Measurements from ENCODE around the gene BEST2. TPM values are rescaled to one million over a fixed set of nuclear protein-coding genes. Genes with fewer than 3 reads are reported as not detected.
"Not testable (repeated sequence)": the region's sequence is repeated elsewhere in the genome, so short reads cannot be mapped to it uniquely, and the experiment has no call there.

The BEST2 gene
- total RNA-seq, 8 experiments from 2014 or later: 0.11 to 1.00 (median 0.42) TPM; not detected in 3

GRCh38 chr19:12721656-12722565 lies 29.7 kb upstream of the BEST2 start:
- Histone ChIP-seq H3K4me3 (peak overlapping the region; percentile 74 to 94 (median 92)), H3K4me1 (replicated peaks in 1 of 2) (peaks cover 8 to 16% of the 10 kb centered on the region in 2 donors), H3K27ac (peak overlapping the region; percentile 92 to 94)
- peak; percentile 30 to 70 (median 66) for ATAC-seq (replicated peaks in 6 of 8)
- in situ Hi-C loops (cut with MboI; ENCODE audit: low pct_unique_long_range_greater_than_20kb in 2 of 9, low sequenced_read_pairs in 9 of 9, unreplicated experiment in 9 of 9): no loop called here
- 0 to 40% (median 2%) methylated on average over 1 to 17 of the region's 65 CpGs; no CpG with 5 or more reads in 2 of the 10 experiments for WGBS, 10 experiments

- Histone ChIP-seq H3K27ac (peak overlapping the region; percentile 92 to 94), H3K4me3 (peak overlapping the region; percentile 74 to 94 (median 92)), H3K4me1 (replicated peaks in 1 of 2) (peaks cover 8 to 16% of the 10 kb centered on the region in 2 donors)
- in situ Hi-C loops (cut with MboI; ENCODE audit: low pct_unique_long_range_greater_than_20kb in 2 of 9, low sequenced_read_pairs in 9 of 9, unreplicated experiment in 9 of 9): no loop called here
- ATAC-seq (replicated peaks in 6 of 8): peak; percentile 69 to 91 (median 86)
- WGBS, 10 experiments: 0 to 2% (median 1%) methylated on average over 10 to 25 of the region's 32 CpGs; no CpG with 5 or more reads in 1 of the 10 experiments
Observed at GRCh38 chr19:12722566-12723380, 28.8 kb upstream of the BEST2 start.

- in situ Hi-C loops (cut with MboI; ENCODE audit: low pct_unique_long_range_greater_than_20kb in 2 of 9, low sequenced_read_pairs in 9 of 9, unreplicated experiment in 9 of 9): no loop called here
- 0 to 7% (median 0%) methylated on average over 2 to 5 of the region's 7 CpGs; no CpG with 5 or more reads in 2 of the 10 experiments for WGBS, 10 experiments
- peak in 3 of 8 experiments; percentile 6 to 8 (median 7) for ATAC-seq (replicated peaks in 6 of 8)
Observed at GRCh38 chr19:12723381-12723640, 28.3 kb upstream of the BEST2 start.

GRCh38 chr19:12723641-12724426 lies 27.8 kb upstream of the BEST2 start, which contains the start of gene TNPO2:
Gene TNPO2 (minus strand): TSS chr19:12723932. CDS start chr19:12720977, 2,955 bp downstream.
- Histone ChIP-seq H3K4me1 (replicated peaks in 1 of 2) (peaks cover 8 to 16% of the 10 kb centered on the region in 2 donors), H3K27ac (peak within 1 kb of the TSS; percentile 27 to 49), H3K4me3 (peak within 1 kb of the TSS; percentile 74 to 94 (median 92))
- in situ Hi-C loops (cut with MboI; ENCODE audit: low pct_unique_long_range_greater_than_20kb in 2 of 9, low sequenced_read_pairs in 9 of 9, unreplicated experiment in 9 of 9): no loop called here
- ATAC-seq (replicated peaks in 6 of 8): peak; percentile 12 to 57 (median 28)
- WGBS, 10 experiments: 0 to 36% (median 8%) methylated on average over 2 to 22 of the region's 28 CpGs; no CpG with 5 or more reads in 1 of the 10 experiments

More at GRCh38 chr19:12723381-12723640, 28.3 kb upstream of the BEST2 start:
- Histone ChIP-seq H3K4me3 (peak overlapping the region; percentile 74 to 94 (median 92)), H3K27ac (peak overlapping the region in 1 of 2 donors; percentile 27), H3K4me1 (replicated peaks in 1 of 2) (peaks cover 8 to 16% of the 10 kb centered on the region in 2 donors)

- H3K4me3 ChIP-seq; H3K4me1 ChIP-seq (replicated peaks in 1 of 2); ATAC-seq (replicated peaks in 6 of 8); H3K27ac ChIP-seq; in situ Hi-C loops (cut with MboI; ENCODE audit: low pct_unique_long_range_greater_than_20kb in 2 of 9, low sequenced_read_pairs in 9 of 9, unreplicated experiment in 9 of 9): not testable (repeated sequence)
- 85 to 100% (median 98%) methylated on average over 1 to 10 of the region's 10 CpGs; no CpG with 5 or more reads in 1 of the 10 experiments for WGBS, 10 experiments
Observed at GRCh38 chr19:12725612-12726011, 26.0 kb upstream of the BEST2 start.

GRCh38 chr19:12726988-12727316 lies 24.6 kb upstream of the BEST2 start:
- no peak for ATAC-seq (replicated peaks in 6 of 8)
- no peak overlapping the region for H3K4me3 ChIP-seq
- 75 to 100% (median 100%) methylated on average over 1 to 2 of the region's 2 CpGs; no CpG with 5 or more reads in 4 of the 10 experiments for WGBS, 10 experiments
- peaks cover 0 to 5% of the 10 kb centered on the region in 2 donors for H3K4me1 ChIP-seq (replicated peaks in 1 of 2)
- in situ Hi-C loops (cut with MboI; ENCODE audit: low pct_unique_long_range_greater_than_20kb in 2 of 9, low sequenced_read_pairs in 9 of 9, unreplicated experiment in 9 of 9): no loop called here
- H3K27ac ChIP-seq: no peak overlapping the region

GRCh38 chr19:12727745-12728433 lies 23.7 kb upstream of the BEST2 start:
- in situ Hi-C loops (cut with MboI; ENCODE audit: low pct_unique_long_range_greater_than_20kb in 2 of 9, low sequenced_read_pairs in 9 of 9, unreplicated experiment in 9 of 9): no loop called here
- Histone ChIP-seq H3K4me3 (no peak overlapping the region), H3K27ac (no peak overlapping the region), H3K4me1 (replicated peaks in 1 of 2) (peaks cover 4 to 9% of the 10 kb centered on the region in 2 donors)
- no peak for ATAC-seq (replicated peaks in 6 of 8)
- WGBS, 10 experiments: 85 to 100% (median 100%) methylated on average over 1 to 4 of the region's 9 CpGs; no CpG with 5 or more reads in 4 of the 10 experiments

GRCh38 chr19:12730064-12730463 lies 21.5 kb upstream of the BEST2 start:
- peaks cover 10 to 12% of the 10 kb centered on the region in 2 donors for H3K4me1 ChIP-seq (replicated peaks in 1 of 2)
- H3K27ac ChIP-seq: no peak overlapping the region
- WGBS, 10 experiments: 72 to 100% (median 88%) methylated on average over 1 to 3 of the region's 3 CpGs; no CpG with 5 or more reads in 6 of the 10 experiments
- no peak for ATAC-seq (replicated peaks in 6 of 8)
- no peak overlapping the region for H3K4me3 ChIP-seq
- in situ Hi-C loops (cut with MboI; ENCODE audit: low pct_unique_long_range_greater_than_20kb in 2 of 9, low sequenced_read_pairs in 9 of 9, unreplicated experiment in 9 of 9): no loop called here

GRCh38 chr19:12731337-12731736 lies 20.3 kb upstream of the BEST2 start:
- in situ Hi-C loops (cut with MboI; ENCODE audit: low pct_unique_long_range_greater_than_20kb in 2 of 9, low sequenced_read_pairs in 9 of 9, unreplicated experiment in 9 of 9): no loop called here
- Histone ChIP-seq H3K4me1 (replicated peaks in 1 of 2) (peaks cover 13 to 16% of the 10 kb centered on the region in 2 donors), H3K4me3 (no peak overlapping the region), H3K27ac (no peak overlapping the region)
- no peak for ATAC-seq (replicated peaks in 6 of 8)
- 94 to 100% (median 100%) methylated on average over 1 to 11 of the region's 24 CpGs; no CpG with 5 or more reads in 6 of the 10 experiments for WGBS, 10 experiments

- Histone ChIP-seq H3K27ac (peak overlapping the region; percentile 90 to 93), H3K4me1 (replicated peaks in 1 of 2) (peaks cover 14 to 21% of the 10 kb centered on the region in 2 donors), H3K4me3 (peak overlapping the region; percentile 82 to 97 (median 88))
- peak in 1 of 8 experiments; percentile 1 for ATAC-seq (replicated peaks in 6 of 8)
- in situ Hi-C loops (cut with MboI; ENCODE audit: low pct_unique_long_range_greater_than_20kb in 2 of 9, low sequenced_read_pairs in 9 of 9, unreplicated experiment in 9 of 9): no loop called here
- 0 to 20% (median 0%) methylated on average over 1 to 9 of the region's 15 CpGs; no CpG with 5 or more reads in 3 of the 10 experiments for WGBS, 10 experiments
Observed at GRCh38 chr19:12733369-12734214, 18.0 kb upstream of the BEST2 start.

Measured in motor neuron (in vitro differentiated cells).